Liver (tissue), 3 donors: Measurements from ENCODE around the gene RNF126.

Experiments
- CTCF ChIP-seq: fragments of 150-350 bp; IDR thresholded peaks from 2 replicates; pipeline ENCODE4 v1.5.1; 2017; ENCODE audit warnings: improper control_type of control experiment, low read depth, low read length; ENCODE audit not compliant: missing input control
- EGR1 ChIP-seq, 2 donors: IDR thresholded peaks; 2 replicates each; pipeline ENCODE4 v1.6.1; 2016 to 2018; ENCODE audit warnings: antibody characterized with exemption in 2 of 2, low read depth in 2 of 2
- RAD21 ChIP-seq, 2 donors: IDR thresholded peaks; 2 replicates each; pipeline ENCODE4 v1.6.1; 2016; ENCODE audit warnings: antibody characterized with exemption in 2 of 2, mild to moderate bottlenecking in 2 of 2
- donor health status: healthy.
- donor health status: healthy.

- TF ChIP-seq CTCF (no peak), RAD21 (IDR thresholded peaks at IDR 0.05) (no peak), EGR1 (IDR thresholded peaks at IDR 0.05; ENCODE audit: low read depth in 2 of 2) (no peak)
Measured at GRCh38 chr19:612941-613340, 50.1 kb downstream of the RNF126 start.
